HepG2 (cell line): ENCODE data around the gene ATAD3C. TPM values are rescaled to one million over a fixed set of nuclear protein-coding genes. Genes with fewer than 3 reads are reported as not detected.
"Not testable (repeated sequence)": the region's sequence is repeated elsewhere in the genome, so short reads cannot be mapped to it uniquely, and the experiment has no call there.

Source experiments
- ATAC-seq: fragments of 200-7000 bp; cut with Tn5 transposase; 3 replicates; pipeline ENCODE4 v1.9.1; 2020; ENCODE audit warnings: mild to moderate bottlenecking, moderate library complexity
- BruUV-seq: library from RNA; stranded (reverse); fragments of 400-500 nt; replicated peaks from 2 replicates; lab custom pipeline; 2021; lab: Mats Ljungman, UMichigan
- CTCF ChIA-PET: fragments of 300-600 bp; formaldehyde crosslinking; extraction: SDS; loops from one replicate; lab custom pipeline; 2021; ENCODE audit warnings: low total read pairs, inconsistent platforms, low intra/inter-chr PET ratio; lab: Yijun Ruan, JAX
- POLR2A ChIA-PET: fragments of 350-600 bp; sonication (Branson Sonifier 250); formaldehyde crosslinking; loops from one replicate; lab custom pipeline; 2020; ENCODE audit warnings: antibody characterized with exemption, inconsistent platforms; lab: Yijun Ruan, JAX
- DNase-seq: peaks from one replicate; pipeline ENCODE4 v3.0.0-alpha.2; 2015; ENCODE audit warnings: low spot score
- FAIRE-seq: peaks from 3 replicates; lab custom pipeline; 2011; peaks lifted over from hg19 to GRCh38; lab: Jason Lieb, UNC
- H2AFZ ChIP-seq: one replicate; pipeline ENCODE4 v1.6.1; 2011; ENCODE audit warnings: low read length, inconsistent platforms
- H3K27ac ChIP-seq: fragments of 300-600 bp; 3 replicates; pipeline ENCODE4 v1.8.0; 2011; ENCODE audit warnings: mixed run types, mild to moderate bottlenecking, mixed read lengths, low read length, inconsistent platforms; ENCODE audit not compliant: insufficient read depth; ENCODE audit errors: extremely low read length
- H3K27me3 ChIP-seq, 2 experiments: fragments of 200-600 bp in 1 of 2; 2 replicates in 1 of 2; 3 replicates in 1 of 2; pipeline versions ENCODE4 v1.6.0 to v1.8.0; 2011; ENCODE audit warnings: low read length in 2 of 2, mild to moderate bottlenecking in 2 of 2, moderate library complexity in 2 of 2, inconsistent platforms in 1 of 2; ENCODE audit not compliant: insufficient read depth in 2 of 2, control insufficient read depth in 1 of 2
- H3K36me3 ChIP-seq, 2 experiments: fragments of 200-600 bp in 1 of 2; replicated peaks in 1 of 2; 2 replicates in 1 of 2; 3 replicates in 1 of 2; pipeline versions ENCODE4 v1.5.1 to v1.8.0; 2011; ENCODE audit warnings: low read length in 2 of 2, inconsistent platforms in 1 of 2; ENCODE audit not compliant: insufficient read depth in 2 of 2, control insufficient read depth in 1 of 2
- H3K4me1 ChIP-seq: 2 replicates; pipeline ENCODE4 v1.5.1; 2012; ENCODE audit warnings: low read length, inconsistent platforms; ENCODE audit not compliant: insufficient read depth
- H3K4me2 ChIP-seq: 2 replicates; pipeline ENCODE4 v1.6.0; 2011; ENCODE audit warnings: low read depth, low read length, inconsistent platforms
- H3K4me3 ChIP-seq, 3 experiments: fragments of 200-600 bp in 1 of 3; sonication (generic), shearing (Covaris generic) in 1 of 3; replicated peaks in 1 of 3; 2 replicates each; pipeline ENCODE4 v1.5.1; 2011 to 2016; ENCODE audit warnings: low read length in 3 of 3, inconsistent platforms in 2 of 3, low read depth in 2 of 3, mild to moderate bottlenecking in 2 of 3, control low read depth in 1 of 3, mixed read lengths in 1 of 3; ENCODE audit not compliant: insufficient read depth in 1 of 3
- H3K79me2 ChIP-seq: one replicate; pipeline ENCODE4 v1.6.1; 2011; ENCODE audit warnings: low read length, inconsistent platforms; ENCODE audit not compliant: insufficient read depth
- H3K9ac ChIP-seq: 2 replicates; pipeline ENCODE4 v1.6.0; 2011; ENCODE audit warnings: mild to moderate bottlenecking, low read depth, low read length, inconsistent platforms; ENCODE audit not compliant: insufficient read depth
- H3K9me3 ChIP-seq: 2 replicates; pipeline ENCODE4 v1.5.1; 2012; ENCODE audit warnings: mild to moderate bottlenecking, low read length
- H4K20me1 ChIP-seq: 2 replicates; pipeline ENCODE4 v1.6.0; 2011; ENCODE audit warnings: inconsistent platforms, mild to moderate bottlenecking, low read length, moderate library complexity; ENCODE audit not compliant: insufficient read depth
- ZBTB33 ChIP-seq: sonication (generic); formaldehyde crosslinking; IDR thresholded peaks from 2 replicates; pipeline ENCODE4 v1.4.0; 2020; ENCODE audit warnings: missing genetic modification reagents
- ZBTB38 ChIP-seq: sonication (generic); formaldehyde crosslinking; IDR thresholded peaks from 2 replicates; pipeline ENCODE4 v1.5.1; 2020; ENCODE audit warnings: mild to moderate bottlenecking, missing genetic modification reagents
- ZNF687 ChIP-seq: sonication (generic); formaldehyde crosslinking; IDR thresholded peaks from 2 replicates; pipeline ENCODE4 v1.5.1; 2020; ENCODE audit warnings: mild to moderate bottlenecking, missing genetic modification reagents, moderate library complexity
- WGBS: methylation state at CpG from one replicate; pipeline ENCODE4 v1.1.6; 2017; ENCODE audit warnings: low lambda C conversion rate; 5-methylcytosine and 5-hydroxymethylcytosine counted together
- in situ Hi-C: cut with HindIII; loops from 2 replicates; pipeline ENCODE4 v1.10.0; 2017; ENCODE audit warnings: low pct_unique_long_range_greater_than_20kb; ENCODE audit not compliant: extremely low pct_ligation_motif_present
- intact Hi-C: fragments of 100-400 bp; cut with micrococcal nuclease; formaldehyde crosslinking; loops from one replicate; pipeline ENCODE4 v1.10.0; 2022; ENCODE audit not compliant: unreplicated experiment
- polyA plus RNA-seq, 8 experiments: library from polyadenylated mRNA; depleted of rRNA in 3 of 8; stranded (reverse) in 7 of 8; unstranded in 1 of 8; fragments of >200 nt; fragmentation: Illumina TruSeq in 4 of 8; extraction: Trizol in 4 of 8; gene quantifications; 2 replicates each; pipeline versions ENCODE4 v1.2.1 to v1.2.3, GENCODE V29; 2011 to 2016; ENCODE audit warnings: low read depth in 4 of 8, missing spikeins in 1 of 8, mixed read lengths in 1 of 8; ENCODE audit not compliant: insufficient read depth in 1 of 8
- total RNA-seq, 5 experiments: library from RNA; depleted of rRNA; stranded (reverse); fragments of >200 nt; fragmentation: Illumina TruSeq; extraction: Trizol; gene quantifications; 2 replicates each; pipeline ENCODE4 v1.2.3, GENCODE V29; 2016; ENCODE audit warnings: low read depth in 1 of 5

The ATAD3C gene
- total and polyA plus RNA-seq, 2 of the 13 experiments (the other 11 are each of a cell fraction or from before 2014, with no cell fraction given) = 2.4 to 3.2 TPM

- peak; percentile 50; the same call in 1 of the 2 replicates for TF ChIP-seq ZNF687 (CRISPR knock-in tag)
These were observed 59.4 kb downstream of the ATAD3C start (continued) for GRCh38 chr1:1508775-1509464.

GRCh38 chr1:1509465-1509850 lies 60.0 kb downstream of the ATAD3C start:
- POLR2A ChIA-PET, BruUV-seq, DNase-seq, H3K79me2 ChIP-seq, H3K9ac ChIP-seq, H2AFZ ChIP-seq, H3K27me3 ChIP-seq, H4K20me1 ChIP-seq, intact Hi-C loops, H3K27ac ChIP-seq, H3K4me2 ChIP-seq, in situ Hi-C loops, H3K36me3 ChIP-seq: not testable (repeated sequence)
- peaks cover 21% of the 10 kb centered on the region for H3K4me1 ChIP-seq
- 58% methylated on average over 14 of the region's 21 CpGs for WGBS
- TF ChIP-seq ZBTB33 (CRISPR knock-in tag) (peak; percentile 64), ZBTB38 (CRISPR knock-in tag) (peak; percentile 60; the same call in 1 of the 2 replicates)
- TF ChIP-seq, all 625 proteins: peak for 2; not testable (repeated sequence) for 623
- H3K4me3 ChIP-seq, CTCF ChIA-PET, ATAC-seq, FAIRE-seq, H3K9me3 ChIP-seq: not testable (repeated sequence)
